Neural cell (in vitro differentiated cells): ENCODE results near the gene FCGR3B. TPM values are rescaled to one million over a fixed set of nuclear protein-coding genes. Genes with fewer than 3 reads are reported as not detected.
A peak's percentile ranks its signal among the peaks of the same experiment; 100 is the strongest.
"Not testable (repeated sequence)": the region's sequence is repeated elsewhere in the genome, so short reads cannot be mapped to it uniquely, and the experiment has no call there.

Experiments used
- H2AFZ ChIP-seq: fragments of 200-600, 300-800 bp; sonication (generic), shearing (Covaris generic); 2 replicates; pipeline ENCODE4 v1.6.0; 2014; ENCODE audit warnings: low read depth, mild to moderate bottlenecking, antibody characterized with exemption, low read length, moderate library complexity
- H3F3A ChIP-seq: fragments of 200-600 bp; shearing (Covaris generic); 2 replicates; pipeline ENCODE4 v1.6.1; 2016; ENCODE audit warnings: mild to moderate bottlenecking, moderate library complexity, mixed read lengths, antibody characterized with exemption, low read length; ENCODE audit not compliant: insufficient read depth, poor library complexity, severe bottlenecking
- H3K27ac ChIP-seq: fragments of 200-600, 300-800 bp; sonication (generic), shearing (Covaris generic); 2 replicates; pipeline ENCODE4 v1.5.1; 2014; ENCODE audit warnings: mild to moderate bottlenecking, low read length, moderate library complexity
- H3K27me3 ChIP-seq: fragments of 300-800, 200-600 bp; sonication (generic), shearing (Covaris generic); 2 replicates; pipeline ENCODE4 v1.6.0; 2014; ENCODE audit warnings: mild to moderate bottlenecking, low read depth, low read length, moderate library complexity; ENCODE audit not compliant: insufficient read depth
- H3K36me3 ChIP-seq: fragments of 300-800, 200-600 bp; sonication (generic), shearing (Covaris generic); 2 replicates; pipeline ENCODE4 v1.5.1; 2014; ENCODE audit warnings: mild to moderate bottlenecking, antibody characterized with exemption, low read length, moderate library complexity; ENCODE audit not compliant: insufficient read depth
- H3K4me2 ChIP-seq: fragments of 300-800, 200-600 bp; sonication (generic), shearing (Covaris generic); 2 replicates; pipeline ENCODE4 v1.6.0; 2014; ENCODE audit warnings: mild to moderate bottlenecking, low read length
- H3K4me3 ChIP-seq: fragments of 300-800, 200-600 bp; sonication (generic), shearing (Covaris generic); 2 replicates; pipeline ENCODE4 v1.5.1; 2014; ENCODE audit warnings: mild to moderate bottlenecking, low read length, moderate library complexity
- H3K79me2 ChIP-seq: fragments of 200-600 bp; shearing (Covaris generic); replicated peaks from 2 replicates; pipeline ENCODE4 v1.6.0; 2014; ENCODE audit warnings: mild to moderate bottlenecking, low read length, moderate library complexity; ENCODE audit not compliant: insufficient read depth
- H3K9ac ChIP-seq: fragments of 300-800, 200-600 bp; sonication (generic), shearing (Covaris generic); 2 replicates; pipeline ENCODE4 v1.6.1; 2016; ENCODE audit warnings: mild to moderate bottlenecking, low read length, mixed read lengths
- H3K9me2 ChIP-seq: fragments of 200-600 bp; shearing (Covaris generic); 2 replicates; pipeline ENCODE4 v1.6.1; 2016; ENCODE audit warnings: mild to moderate bottlenecking, low read length, mixed read lengths; ENCODE audit not compliant: insufficient read depth
- H3K9me3 ChIP-seq: fragments of 200-600, 300-800 bp; sonication (generic), shearing (Covaris generic); 2 replicates; pipeline ENCODE4 v1.6.1; 2016; ENCODE audit warnings: mild to moderate bottlenecking, mixed run types, low read length, moderate library complexity, mixed read lengths
- H4K20me1 ChIP-seq: fragments of 200-600 bp; shearing (Covaris generic); 2 replicates; pipeline ENCODE4 v1.6.1; 2016; ENCODE audit warnings: mild to moderate bottlenecking, mixed run types; ENCODE audit not compliant: insufficient read depth
- SMC3 ChIP-seq: fragments of 450-650 bp; conservative IDR thresholded peaks from 2 replicates; pipeline ENCODE4 v1.6.1; 2014; ENCODE audit warnings: antibody characterized with exemption, mild to moderate bottlenecking, moderate library complexity; ENCODE audit not compliant: poor library complexity
- polyA plus RNA-seq: library from polyadenylated mRNA; depleted of rRNA; stranded (reverse); fragments of >200 nt; gene quantifications from 2 replicates; pipeline ENCODE4 v1.2.3, GENCODE V29; 2014

Gene FCGR3B
- polyA plus RNA-seq, 1 donor from 2014 or later, result not detected

GRCh38 chr1:161623401-161624051 lies 7.5 kb downstream of the FCGR3B start:
- not testable (repeated sequence) for H3K9me2 ChIP-seq, H3K36me3 ChIP-seq, H3K9me3 ChIP-seq, H4K20me1 ChIP-seq, H3F3A ChIP-seq, H3K4me2 ChIP-seq, H3K4me3 ChIP-seq, H3K27ac ChIP-seq, H2AFZ ChIP-seq, H3K79me2 ChIP-seq, H3K9ac ChIP-seq
- H3K27me3 ChIP-seq, result peaks cover 22% of the 10 kb centered on the region

- not testable (repeated sequence) for H3K4me2 ChIP-seq, H3K9ac ChIP-seq, H3K9me3 ChIP-seq, H3K79me2 ChIP-seq, H3K27ac ChIP-seq, H3F3A ChIP-seq, H3K9me2 ChIP-seq, H4K20me1 ChIP-seq, H3K36me3 ChIP-seq, H2AFZ ChIP-seq
- H3K27me3 ChIP-seq, result peaks cover 22% of the 10 kb centered on the region
- H3K4me3 ChIP-seq, result peak overlapping the region; percentile 65
Observed at GRCh38 chr1:161622054-161622453, 8.9 kb downstream of the FCGR3B start.

GRCh38 chr1:161621181-161622000 lies 9.6 kb downstream of the FCGR3B start:
- H3F3A ChIP-seq, H2AFZ ChIP-seq, H4K20me1 ChIP-seq, H3K4me2 ChIP-seq, H3K9me2 ChIP-seq, H3K9me3 ChIP-seq, H3K79me2 ChIP-seq, H3K27ac ChIP-seq, H3K9ac ChIP-seq, H3K36me3 ChIP-seq: not testable (repeated sequence)
- TF ChIP-seq SMC3, result peak; percentile 15
- peaks cover 22% of the 10 kb centered on the region for H3K27me3 ChIP-seq
- H3K4me3 ChIP-seq, result peak overlapping the region; percentile 65

- H3K4me3 ChIP-seq, result not testable (repeated sequence)
Observed at GRCh38 chr1:161620399-161620798, 10.6 kb downstream of the FCGR3B start.

GRCh38 chr1:161618517-161618916 lies 12.5 kb downstream of the FCGR3B start:
- H4K20me1 ChIP-seq, H3K9me3 ChIP-seq, H3F3A ChIP-seq, H3K9ac ChIP-seq, H3K9me2 ChIP-seq, H3K4me3 ChIP-seq, H3K36me3 ChIP-seq, H3K27ac ChIP-seq, H3K79me2 ChIP-seq, H3K4me2 ChIP-seq, H2AFZ ChIP-seq: not testable (repeated sequence)
- peaks cover 21% of the 10 kb centered on the region for H3K27me3 ChIP-seq

More at GRCh38 chr1:161620399-161620798, 10.6 kb downstream of the FCGR3B start:
- not testable (repeated sequence) for H3K27ac ChIP-seq, H3K4me2 ChIP-seq, H3K9me3 ChIP-seq, H3K36me3 ChIP-seq, H3K79me2 ChIP-seq, H3F3A ChIP-seq, H2AFZ ChIP-seq, H3K9me2 ChIP-seq, H4K20me1 ChIP-seq, H3K9ac ChIP-seq
- H3K27me3 ChIP-seq, result peaks cover 22% of the 10 kb centered on the region

- H3K9ac ChIP-seq, H3K79me2 ChIP-seq, H3K9me2 ChIP-seq, H3F3A ChIP-seq, H4K20me1 ChIP-seq, H3K4me2 ChIP-seq, H2AFZ ChIP-seq, H3K9me3 ChIP-seq, H3K27me3 ChIP-seq, H3K36me3 ChIP-seq, H3K4me3 ChIP-seq, H3K27ac ChIP-seq: not testable (repeated sequence)
Observed at GRCh38 chr1:161616417-161616816, 14.6 kb downstream of the FCGR3B start.

GRCh38 chr1:161613142-161613514 lies 17.8 kb downstream of the FCGR3B start:
- H4K20me1 ChIP-seq, H3K79me2 ChIP-seq, H3K27ac ChIP-seq, H3F3A ChIP-seq, H3K9me3 ChIP-seq, H3K9ac ChIP-seq, H2AFZ ChIP-seq, H3K4me2 ChIP-seq, H3K9me2 ChIP-seq, H3K27me3 ChIP-seq, H3K36me3 ChIP-seq: not testable (repeated sequence)
- H3K4me3 ChIP-seq, result peak overlapping the region; percentile 72
